Activated CD8-positive, alpha-beta memory T cell treated with anti-CD3 and anti-CD28 coated beads for 4 hours (primary cell): Measurements from ENCODE around the gene RPP25L.

Experiments used
- DNase-seq, 2 donors: peaks; one replicate each; pipeline ENCODE4 v3.0.0-alpha.2; 2020; ENCODE audit warnings: low read depth in 2 of 2

Gene RPP25L

DNA sequence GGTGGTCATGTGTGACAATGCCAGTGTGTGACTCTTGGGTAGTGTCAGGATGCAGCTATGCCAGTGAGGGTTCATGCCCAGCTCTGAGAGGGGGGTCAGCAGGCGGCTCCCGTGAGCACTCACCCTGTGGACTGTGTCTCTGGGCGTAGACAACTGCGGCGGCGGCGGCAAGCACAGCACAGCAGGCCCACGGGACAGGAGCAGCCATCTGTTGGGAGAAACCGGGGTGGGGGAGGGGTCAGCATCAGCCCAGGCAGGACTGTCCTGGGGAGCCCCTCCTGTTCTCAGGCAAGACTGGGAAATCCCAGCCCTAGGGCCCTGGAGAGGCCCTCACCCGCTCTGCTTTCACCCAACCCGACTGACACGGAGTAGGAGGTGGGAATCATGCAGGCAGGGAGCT, 43.1 kb downstream of the RPP25L start:
- no peak for DNase-seq

DNA sequence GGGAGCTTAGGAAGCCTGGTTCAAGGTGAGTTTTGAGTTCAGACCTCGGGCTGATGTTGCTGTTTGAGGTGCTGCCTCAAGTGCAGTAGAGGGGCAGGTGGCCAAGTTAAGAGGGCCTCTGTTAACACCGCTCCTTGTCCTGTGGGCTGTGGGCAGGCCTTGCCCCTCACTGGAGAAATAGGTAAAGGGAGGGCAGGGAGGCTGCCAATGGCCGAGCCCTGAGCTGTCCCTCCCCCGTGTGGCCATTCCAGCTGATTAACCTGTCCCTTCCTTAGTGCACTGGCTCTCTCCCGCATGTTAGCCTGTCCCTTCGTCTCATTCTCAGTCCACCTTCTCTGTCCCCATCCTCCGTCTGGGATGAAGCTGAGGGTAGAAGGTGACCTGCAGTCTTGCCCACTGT, 43.8 kb downstream of the RPP25L start:
- DNase-seq, result no peak

DNA sequence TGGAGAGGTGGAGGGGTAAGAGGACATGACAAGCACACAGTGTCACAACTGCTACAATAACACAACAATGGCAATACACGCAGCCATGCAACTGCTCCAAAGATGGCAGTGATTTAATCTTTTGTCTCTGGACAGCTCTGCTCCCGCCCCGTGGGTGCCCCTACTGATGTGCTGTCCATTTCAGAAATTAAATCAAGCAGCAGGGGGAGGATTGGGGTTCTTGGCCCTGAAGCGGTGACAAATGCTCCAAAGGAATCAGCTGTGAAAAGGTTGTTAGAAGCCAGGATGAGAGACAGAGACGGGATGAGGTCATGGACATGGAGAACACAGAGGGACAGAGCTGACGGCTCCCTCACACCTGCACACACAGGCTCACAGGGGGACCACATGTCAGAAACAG, 44.9 kb downstream of the RPP25L start:
- DNase-seq, result no peak

DNA sequence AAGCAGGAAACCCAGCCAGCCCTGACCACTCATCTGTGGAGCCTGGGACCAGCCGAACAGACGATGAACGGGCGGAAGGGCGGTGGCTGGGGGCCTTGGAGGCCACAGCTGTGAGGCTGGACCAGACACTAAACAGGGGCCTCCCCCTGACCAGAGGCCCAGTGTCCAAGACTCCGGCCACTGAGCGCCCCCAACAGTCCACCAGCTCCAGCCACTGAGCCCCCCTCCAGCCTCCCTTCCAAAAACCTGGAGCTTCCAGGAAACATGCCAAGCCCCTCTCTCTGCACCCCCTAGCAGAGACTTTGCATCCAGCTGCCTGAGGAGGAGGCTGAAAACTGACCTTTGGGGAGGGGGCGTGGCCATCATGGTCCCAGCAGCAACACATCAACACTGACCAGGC, 45.6 kb downstream of the RPP25L start:
- DNase-seq, result no peak

DNA sequence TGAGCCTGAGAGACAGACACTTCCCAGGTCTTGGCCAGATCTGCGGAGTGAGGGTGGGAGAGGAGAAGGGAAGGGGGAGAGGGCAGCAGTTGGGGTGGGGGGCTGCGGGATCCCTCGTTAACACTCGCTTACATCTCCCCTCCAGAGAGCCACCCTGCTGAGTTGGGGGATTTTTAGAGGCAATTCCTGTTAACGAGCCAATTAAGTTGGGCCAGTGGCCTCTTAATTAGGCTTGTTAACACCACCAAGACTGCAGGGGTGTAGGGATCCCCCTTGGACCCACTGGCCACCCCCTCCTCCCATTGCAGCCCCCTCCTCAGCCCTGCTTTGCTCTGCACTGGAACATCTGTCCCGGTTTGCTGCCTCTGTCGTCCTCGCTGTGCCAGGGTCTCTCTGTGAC, 46.0 kb downstream of the RPP25L start:
- no peak for DNase-seq

DNA sequence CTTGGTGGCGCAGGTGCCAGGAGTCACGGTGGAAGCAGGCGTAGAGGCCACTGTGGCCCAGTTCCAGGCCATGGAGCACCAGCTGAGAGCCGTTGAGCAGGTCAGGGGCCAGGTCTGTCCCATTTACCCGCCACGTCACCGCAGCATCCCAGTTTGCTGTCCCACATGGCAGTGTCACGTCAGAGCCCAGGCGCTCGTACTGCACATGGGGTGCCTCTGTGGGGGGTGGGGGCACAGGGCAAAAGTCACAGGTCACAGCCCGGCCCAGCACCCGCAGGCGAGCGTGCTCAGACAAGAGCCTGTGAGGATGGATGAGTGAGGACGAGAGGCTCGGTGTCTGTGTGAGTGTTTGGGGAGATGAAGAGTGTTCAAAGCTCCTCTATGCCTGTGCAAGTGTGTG, 47.3 kb downstream of the RPP25L start:
- no peak for DNase-seq

DNA sequence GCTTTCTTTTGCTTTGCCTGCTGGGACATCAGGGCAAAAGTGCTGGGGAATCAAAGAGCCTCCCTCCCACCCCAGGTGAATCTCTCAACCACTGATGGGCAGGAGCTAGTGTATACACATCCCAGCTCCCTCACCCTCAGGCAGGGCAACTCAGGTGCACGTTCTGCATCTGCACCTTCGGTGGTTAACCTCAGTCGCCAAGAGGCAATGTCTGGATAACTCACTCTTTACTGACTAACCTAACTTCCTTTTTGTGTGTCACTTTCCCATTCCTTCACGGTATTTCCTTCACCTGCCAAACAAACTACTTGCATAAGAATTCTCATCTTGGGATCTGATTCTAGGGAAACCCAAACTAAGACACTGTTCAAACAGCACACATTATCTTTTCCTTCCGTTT, 48.6 kb downstream of the RPP25L start:
- DNase-seq, result no peak

DNA sequence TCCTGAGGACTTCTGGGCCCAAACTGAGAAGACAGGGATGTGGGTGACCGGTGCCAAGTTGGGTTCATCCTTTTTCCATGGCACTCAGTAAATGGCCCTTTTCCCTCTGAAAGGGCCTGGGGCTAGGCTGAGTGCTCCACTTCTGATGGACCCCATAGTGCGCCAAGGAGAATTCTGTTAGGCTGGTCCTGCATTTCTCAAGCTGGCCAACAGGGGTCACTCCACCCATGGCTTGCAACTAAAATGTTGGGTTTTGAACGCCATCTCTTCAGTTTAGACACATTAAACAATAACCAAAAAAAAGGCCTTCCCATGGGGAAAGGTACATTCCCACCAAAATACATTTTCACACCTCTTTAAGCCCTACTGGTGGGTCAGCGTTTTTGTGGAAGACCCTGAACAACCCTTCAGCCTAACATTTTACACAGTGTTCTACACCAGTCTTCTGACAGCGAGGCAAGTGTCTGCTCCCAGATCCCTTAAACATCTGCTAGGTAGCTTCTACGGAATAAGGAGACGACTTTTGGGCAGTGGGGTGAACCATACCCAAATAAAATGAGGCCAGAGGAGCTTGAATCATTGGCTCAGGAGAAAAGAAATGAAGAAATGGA, 49.7 kb downstream of the RPP25L start:
- DNase-seq, result no peak

DNA sequence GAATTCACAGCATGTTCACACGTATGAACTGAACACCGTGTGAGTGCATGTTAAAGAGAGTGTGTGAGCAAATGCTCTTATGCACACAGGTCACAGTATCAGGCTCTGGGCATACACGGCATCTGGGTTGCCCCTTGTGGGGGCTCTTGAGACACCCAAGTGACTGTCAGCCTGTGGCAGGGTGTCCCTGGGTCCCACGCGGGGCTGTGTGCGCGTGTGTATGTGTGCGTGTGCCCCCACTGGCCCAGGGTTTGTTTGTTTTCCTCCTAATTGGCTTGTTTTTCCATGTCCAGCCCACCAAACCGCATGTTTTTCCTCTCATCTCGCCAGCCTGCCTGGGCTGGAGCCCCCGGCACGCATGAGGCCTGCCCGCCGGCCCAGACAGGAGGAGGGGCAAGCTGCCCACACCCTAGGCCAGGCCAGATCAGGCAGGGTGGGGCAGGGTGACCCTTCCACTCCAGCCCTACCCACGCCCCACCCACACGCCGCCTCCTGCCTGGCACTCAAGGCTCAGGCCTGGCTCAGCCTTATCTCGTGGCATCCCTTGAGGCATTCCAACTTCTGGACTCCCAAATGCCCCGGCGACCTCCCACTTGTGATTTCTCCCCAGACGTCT, 51.2 kb downstream of the RPP25L start:
- DNase-seq, result no peak
